ENCODE measurements around the gene BTBD9.

BTBD9 gene

DNA sequence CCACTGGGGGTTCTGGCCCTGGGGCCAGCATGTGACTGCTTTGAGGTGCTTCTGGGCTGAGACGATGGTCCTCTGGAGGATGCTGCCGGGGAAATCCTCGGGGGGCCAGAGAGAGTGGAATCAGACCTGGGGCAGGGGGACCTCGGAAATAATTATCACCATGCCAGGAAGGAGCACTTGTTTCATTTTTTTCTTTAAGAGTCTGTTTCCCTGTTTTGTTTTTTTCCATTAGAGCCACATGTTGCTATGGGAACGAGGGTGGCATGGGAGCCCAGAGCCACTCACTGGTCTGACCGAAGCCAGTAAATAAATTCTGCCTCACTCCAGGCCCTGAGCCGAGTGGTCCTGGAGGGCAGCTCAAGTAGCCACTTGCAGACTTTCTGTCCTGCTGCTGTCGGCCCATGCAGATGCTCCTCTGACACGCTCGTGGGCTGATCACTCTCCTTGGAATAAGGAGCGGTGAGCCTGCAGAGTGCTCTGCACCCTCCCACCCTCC lies 455.1 kb downstream of the BTBD9 start:
- Mint-ChIP-seq H3K4me1 (ENCODE audit: low read depth) (no peaks in the 10 kb centered on the region), H3K36me3 (ENCODE audit: low read depth) (peaks cover 6% of the 10 kb centered on the region), H3K9me3 (no peaks in the 10 kb centered on the region), H3K27me3 (no peaks in the 10 kb centered on the region), H3K27ac (no peak overlapping the region), H3K4me3 (no peak overlapping the region)
- intact Hi-C loops (cut with micrococcal nuclease): no loop called here

DNA sequence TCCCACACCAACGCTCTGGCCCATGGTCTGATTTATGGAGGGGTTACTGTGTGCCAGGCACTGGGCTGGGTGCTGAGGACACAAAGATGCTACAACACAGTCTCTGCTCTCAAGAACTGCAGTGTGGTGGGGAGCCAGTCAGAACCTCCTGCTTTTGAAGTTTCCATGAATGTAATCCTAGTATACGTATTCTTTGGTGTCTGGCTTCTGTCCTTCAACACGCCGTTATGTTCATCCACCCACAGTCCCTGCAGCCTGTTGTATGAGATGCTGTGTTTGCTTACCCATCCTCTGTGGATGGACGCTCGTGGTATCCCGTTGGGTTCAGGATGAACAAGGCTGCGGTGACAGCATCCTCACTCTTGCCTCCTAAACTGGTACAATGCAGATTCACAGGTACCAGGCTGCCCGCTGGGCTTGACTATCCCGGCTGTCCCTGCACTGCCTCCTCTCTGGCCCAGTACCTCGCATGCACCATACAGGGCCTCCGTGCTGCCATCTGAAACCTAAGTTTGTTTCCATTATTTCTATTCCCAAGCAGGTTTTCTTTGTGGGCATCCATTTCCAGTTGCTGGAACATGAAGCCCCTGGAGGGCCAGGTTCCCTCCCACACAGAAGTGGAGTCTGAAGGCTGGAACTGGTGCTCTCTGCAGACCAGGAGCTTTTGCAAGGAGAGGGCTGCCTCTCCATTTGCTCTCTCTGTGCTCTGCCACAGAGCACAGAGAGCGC lies 455.7 kb downstream of the BTBD9 start:
- Mint-ChIP-seq H3K4me1 (ENCODE audit: low read depth) (no peaks in the 10 kb centered on the region), H3K27me3 (no peaks in the 10 kb centered on the region), H3K9me3 (no peaks in the 10 kb centered on the region), H3K36me3 (ENCODE audit: low read depth) (peaks cover 6% of the 10 kb centered on the region), H3K4me3 (no peak overlapping the region), H3K27ac (no peak overlapping the region)
- intact Hi-C loops (cut with micrococcal nuclease): no loop called here

DNA sequence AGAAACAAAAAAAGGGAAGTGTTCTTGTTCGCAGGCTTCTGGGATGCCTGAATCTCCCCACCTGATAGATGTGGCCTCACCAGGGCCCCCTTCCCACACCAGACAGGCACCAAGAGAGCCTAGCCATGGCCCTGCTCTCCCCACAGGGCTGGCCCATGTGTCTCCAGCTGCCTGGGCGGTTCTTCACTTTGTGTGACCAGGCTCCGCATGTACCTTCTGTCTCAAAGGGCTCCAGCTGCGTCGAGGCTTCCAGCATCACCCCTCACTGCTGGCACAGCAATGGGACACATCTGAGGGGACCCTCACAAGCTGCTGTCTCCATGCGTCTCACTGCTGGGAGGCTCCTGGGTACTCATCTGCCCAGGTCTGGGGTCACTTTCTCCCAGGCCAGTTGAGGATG lies 457.3 kb downstream of the BTBD9 start:
- Mint-ChIP-seq H3K27me3 (no peaks in the 10 kb centered on the region), H3K36me3 (ENCODE audit: low read depth) (peaks cover 6% of the 10 kb centered on the region), H3K27ac (no peak overlapping the region), H3K4me3 (no peak overlapping the region), H3K9me3 (no peaks in the 10 kb centered on the region), H3K4me1 (ENCODE audit: low read depth) (peaks cover 6% of the 10 kb centered on the region)
- intact Hi-C loops (cut with micrococcal nuclease): no loop called here

- H3K27ac Mint-ChIP-seq: no peak overlapping the region
Observed at GRCh38 chr6:38180586-38180985, 459.1 kb downstream of the BTBD9 start.

GRCh38 chr6:38179794-38180430 lies 459.8 kb downstream of the BTBD9 start:
- intact Hi-C loops (cut with micrococcal nuclease): no loop called here
- Mint-ChIP-seq H3K27ac (no peak overlapping the region), H3K36me3 (ENCODE audit: low read depth) (peaks cover 22% of the 10 kb centered on the region)

More at GRCh38 chr6:38180586-38180985, 459.1 kb downstream of the BTBD9 start:
- Mint-ChIP-seq H3K9me3 (no peaks in the 10 kb centered on the region), H3K27me3 (no peaks in the 10 kb centered on the region), H3K4me3 (no peak overlapping the region), H3K4me1 (ENCODE audit: low read depth) (peaks cover 6% of the 10 kb centered on the region), H3K36me3 (ENCODE audit: low read depth) (peaks cover 15% of the 10 kb centered on the region)
- intact Hi-C loops (cut with micrococcal nuclease): no loop called here

DNA sequence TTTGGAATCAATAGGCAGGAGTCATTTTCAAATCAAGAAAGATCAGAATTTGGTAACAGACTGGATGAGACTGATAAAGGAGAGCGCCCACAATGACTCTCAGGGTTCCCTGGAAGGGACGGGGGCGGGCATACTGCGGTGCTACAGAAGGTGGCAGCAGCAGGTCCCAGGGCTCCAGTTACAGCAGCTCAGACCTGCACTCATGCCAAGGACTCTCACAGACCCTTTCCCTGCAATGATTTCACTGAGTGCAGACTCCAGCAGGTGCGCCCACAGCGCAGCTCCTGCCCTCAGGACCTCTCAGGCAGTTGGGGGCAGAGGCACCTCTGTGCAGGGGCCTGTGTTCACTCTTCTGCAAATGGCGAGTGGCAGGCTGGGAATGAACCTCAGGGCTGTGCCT lies 460.4 kb downstream of the BTBD9 start:
- H3K27me3 Mint-ChIP-seq: no peaks in the 10 kb centered on the region
- H3K4me1 Mint-ChIP-seq (ENCODE audit: low read depth): peaks cover 6% of the 10 kb centered on the region
- H3K4me3 Mint-ChIP-seq: no peak overlapping the region
- intact Hi-C loops (cut with micrococcal nuclease): no loop called here
- no peak overlapping the region for H3K27ac Mint-ChIP-seq
- H3K36me3 Mint-ChIP-seq (ENCODE audit: low read depth): peaks cover 26% of the 10 kb centered on the region
- no peaks in the 10 kb centered on the region for H3K9me3 Mint-ChIP-seq

More at GRCh38 chr6:38179794-38180430, 459.8 kb downstream of the BTBD9 start:
- H3K27me3 Mint-ChIP-seq: no peaks in the 10 kb centered on the region
- H3K4me3 Mint-ChIP-seq: no peak overlapping the region
- peaks cover 6% of the 10 kb centered on the region for H3K4me1 Mint-ChIP-seq (ENCODE audit: low read depth)
- H3K9me3 Mint-ChIP-seq: no peaks in the 10 kb centered on the region

GRCh38 chr6:38178584-38178886 lies 461.2 kb downstream of the BTBD9 start:
- peaks cover 6% of the 10 kb centered on the region for H3K4me1 Mint-ChIP-seq (ENCODE audit: low read depth)
- H3K4me3 Mint-ChIP-seq: no peak overlapping the region
- H3K27ac Mint-ChIP-seq: no peak overlapping the region
- intact Hi-C loops (cut with micrococcal nuclease): no loop called here
- H3K9me3 Mint-ChIP-seq: no peaks in the 10 kb centered on the region
- H3K36me3 Mint-ChIP-seq (ENCODE audit: low read depth): peaks cover 26% of the 10 kb centered on the region
- H3K27me3 Mint-ChIP-seq: no peaks in the 10 kb centered on the region

DNA sequence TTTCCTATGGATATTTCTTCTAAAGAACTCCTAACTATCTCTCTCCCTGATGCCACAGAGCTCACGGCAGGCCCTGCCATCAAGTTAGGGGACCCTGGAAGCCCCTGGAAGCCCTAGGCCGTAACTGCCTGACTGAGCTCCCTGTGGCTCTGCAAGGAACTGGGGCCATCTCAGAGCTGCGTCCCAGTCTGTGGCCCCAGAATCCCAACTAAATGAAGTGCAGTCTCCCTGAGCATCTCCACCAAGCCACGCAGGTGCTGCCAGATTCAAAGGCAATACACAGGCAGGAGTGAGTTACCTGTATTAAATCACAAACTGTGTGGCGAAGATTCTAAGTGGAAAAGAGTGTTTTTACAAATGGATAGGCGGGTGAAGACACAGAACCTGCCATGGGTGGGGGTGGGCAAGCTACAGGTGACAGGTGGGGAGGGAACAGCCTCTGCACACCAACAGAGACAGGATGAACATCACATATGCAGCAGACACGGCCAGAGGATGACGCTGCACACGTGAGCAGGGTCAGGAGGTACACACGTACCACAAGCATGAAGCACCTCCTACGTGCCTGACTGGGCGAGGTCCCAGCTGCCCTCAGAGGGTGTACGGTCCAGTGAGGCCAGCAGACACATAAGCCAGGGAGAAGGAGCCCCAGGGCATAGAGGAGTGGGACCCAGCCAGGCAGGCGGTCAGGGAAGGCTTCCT lies 461.7 kb downstream of the BTBD9 start:
- Mint-ChIP-seq H3K4me3 (no peak overlapping the region), H3K27me3 (no peaks in the 10 kb centered on the region), H3K9me3 (no peaks in the 10 kb centered on the region), H3K27ac (no peak overlapping the region), H3K36me3 (ENCODE audit: low read depth) (peaks cover 30% of the 10 kb centered on the region), H3K4me1 (ENCODE audit: low read depth) (peaks cover 6% of the 10 kb centered on the region)
- intact Hi-C loops (cut with micrococcal nuclease): no loop called here

- H3K27me3 Mint-ChIP-seq: no peaks in the 10 kb centered on the region
- no peak overlapping the region for H3K4me3 Mint-ChIP-seq
- H3K27ac Mint-ChIP-seq: no peak overlapping the region
- H3K9me3 Mint-ChIP-seq: no peaks in the 10 kb centered on the region
- intact Hi-C loops (cut with micrococcal nuclease): no loop called here
- H3K36me3 Mint-ChIP-seq (ENCODE audit: low read depth): peaks cover 30% of the 10 kb centered on the region
- H3K4me1 Mint-ChIP-seq (ENCODE audit: low read depth): peaks cover 6% of the 10 kb centered on the region
Observed at GRCh38 chr6:38176797-38177751, 462.7 kb downstream of the BTBD9 start.

DNA sequence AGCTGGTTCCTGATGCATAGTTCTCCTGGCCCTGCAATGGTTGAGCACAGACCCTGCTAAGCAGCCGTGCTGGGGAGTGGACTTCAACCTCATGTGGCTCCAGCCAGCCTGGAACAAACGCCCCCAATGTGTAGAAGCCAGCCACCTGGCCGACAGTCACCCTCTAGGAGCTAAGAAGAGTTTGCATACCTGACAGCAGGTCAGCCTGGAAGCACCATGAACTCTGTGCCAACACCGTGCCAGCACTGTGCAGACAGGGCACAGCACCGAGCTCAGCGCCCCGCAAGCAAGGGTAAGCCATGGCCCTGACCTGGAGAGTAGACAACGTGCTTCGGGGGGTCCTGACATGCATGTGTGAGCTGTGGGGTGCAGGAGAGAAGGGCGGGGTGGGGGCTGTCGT lies 463.9 kb downstream of the BTBD9 start:
- peaks cover 6% of the 10 kb centered on the region for H3K4me1 Mint-ChIP-seq (ENCODE audit: low read depth)
- H3K9me3 Mint-ChIP-seq: no peaks in the 10 kb centered on the region
- intact Hi-C loops (cut with micrococcal nuclease): no loop called here
- H3K4me3 Mint-ChIP-seq: no peak overlapping the region
- H3K27ac Mint-ChIP-seq: no peak overlapping the region
- H3K27me3 Mint-ChIP-seq: no peaks in the 10 kb centered on the region
- peaks cover 30% of the 10 kb centered on the region for H3K36me3 Mint-ChIP-seq (ENCODE audit: low read depth)

- Mint-ChIP-seq H3K36me3 (ENCODE audit: low read depth) (peaks cover 38% of the 10 kb centered on the region), H3K9me3 (no peaks in the 10 kb centered on the region), H3K4me3 (no peak overlapping the region), H3K27ac (no peak overlapping the region), H3K27me3 (no peaks in the 10 kb centered on the region), H3K4me1 (ENCODE audit: low read depth) (peaks cover 6% of the 10 kb centered on the region)
- intact Hi-C loops (cut with micrococcal nuclease): no loop called here
Observed at GRCh38 chr6:38174806-38175495, 464.8 kb downstream of the BTBD9 start.

DNA sequence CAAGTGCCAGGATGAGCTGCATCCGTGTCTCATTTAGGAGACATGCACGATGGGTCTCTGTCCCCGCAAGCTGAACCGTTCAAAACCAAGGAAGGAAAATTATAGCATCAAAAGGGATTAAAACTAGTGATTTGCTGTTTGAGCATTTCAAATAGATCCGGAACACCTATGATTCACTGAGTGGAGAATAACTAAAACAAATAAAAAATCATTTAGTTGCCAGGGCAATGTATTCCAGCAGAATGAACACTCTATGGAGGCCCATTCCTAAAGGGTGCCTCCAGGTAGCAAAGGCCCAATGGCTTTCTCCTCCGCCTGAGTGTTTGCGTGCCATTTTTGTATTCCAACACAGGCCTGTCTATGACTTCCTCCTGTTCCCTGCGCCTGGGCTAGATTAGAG lies 465.4 kb downstream of the BTBD9 start:
- no peak overlapping the region for H3K27ac Mint-ChIP-seq
- H3K27me3 Mint-ChIP-seq: no peaks in the 10 kb centered on the region
- no peaks in the 10 kb centered on the region for H3K9me3 Mint-ChIP-seq
- intact Hi-C loops (cut with micrococcal nuclease): no loop called here
- H3K36me3 Mint-ChIP-seq (ENCODE audit: low read depth): peaks cover 41% of the 10 kb centered on the region
- H3K4me1 Mint-ChIP-seq (ENCODE audit: low read depth): peaks cover 6% of the 10 kb centered on the region
- no peak overlapping the region for H3K4me3 Mint-ChIP-seq

GRCh38 chr6:38173909-38174308 lies 465.8 kb downstream of the BTBD9 start:
- Mint-ChIP-seq H3K27me3 (no peaks in the 10 kb centered on the region), H3K27ac (no peak overlapping the region), H3K36me3 (ENCODE audit: low read depth) (peaks cover 41% of the 10 kb centered on the region), H3K4me1 (ENCODE audit: low read depth) (peaks cover 6% of the 10 kb centered on the region), H3K9me3 (no peaks in the 10 kb centered on the region), H3K4me3 (no peak overlapping the region)
- intact Hi-C loops (cut with micrococcal nuclease): no loop called here

Data from dendritic cell treated with granulocyte-macrophage colony-stimulating factor and Interleukin-4, amounts not matched to agents 40 ng/mL and 50 ng/mL, for 4 days (primary cell).